Measurements from ENCODE around the gene GLS.
"Not testable (repeated sequence)": the region's sequence is repeated elsewhere in the genome, so short reads cannot be mapped to it uniquely, and the experiment has no call there.

GLS gene

DNA sequence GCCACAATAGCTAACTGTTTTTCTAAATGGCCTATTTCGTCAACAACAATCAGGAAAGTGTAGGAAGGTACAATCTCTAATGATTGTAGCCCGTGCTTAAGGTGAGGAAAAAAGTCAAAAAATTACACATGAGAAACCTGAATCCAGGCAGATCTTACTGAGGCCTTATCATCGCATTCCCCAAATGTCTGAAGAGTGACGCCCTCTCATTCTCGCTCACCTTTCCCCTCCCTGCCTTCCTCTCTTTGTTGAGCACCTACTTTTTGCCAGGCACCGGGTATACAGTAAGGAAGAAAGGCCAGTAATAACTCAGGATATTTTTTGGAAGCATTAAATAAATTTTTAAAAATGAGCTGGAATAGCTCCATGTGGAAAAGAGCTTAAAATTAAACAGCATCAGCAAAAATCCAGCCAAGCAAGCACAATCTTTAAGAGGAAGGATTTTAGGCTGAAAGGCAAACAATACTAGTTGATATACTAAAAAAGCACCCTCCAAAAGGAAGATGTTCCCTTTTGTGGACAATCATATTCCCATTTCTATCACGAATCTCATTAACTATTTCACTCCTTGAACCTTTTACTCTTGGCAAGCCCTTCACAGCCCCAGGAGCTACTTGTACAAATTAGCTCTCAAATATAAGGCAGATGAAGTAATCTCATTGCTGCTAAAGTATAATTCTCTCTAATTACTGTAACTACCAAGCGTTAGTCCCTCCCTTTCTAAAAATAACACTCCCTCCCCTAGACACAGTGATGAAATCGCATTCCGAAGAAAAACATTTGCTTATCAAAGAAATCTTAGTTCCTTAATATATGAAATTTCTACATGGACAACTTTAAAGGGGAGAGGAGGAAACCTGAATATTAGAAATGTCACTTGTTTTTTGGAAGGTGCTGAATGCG is 93.4 kb downstream of the GLS start:
- DNase-seq: no peak

DNA sequence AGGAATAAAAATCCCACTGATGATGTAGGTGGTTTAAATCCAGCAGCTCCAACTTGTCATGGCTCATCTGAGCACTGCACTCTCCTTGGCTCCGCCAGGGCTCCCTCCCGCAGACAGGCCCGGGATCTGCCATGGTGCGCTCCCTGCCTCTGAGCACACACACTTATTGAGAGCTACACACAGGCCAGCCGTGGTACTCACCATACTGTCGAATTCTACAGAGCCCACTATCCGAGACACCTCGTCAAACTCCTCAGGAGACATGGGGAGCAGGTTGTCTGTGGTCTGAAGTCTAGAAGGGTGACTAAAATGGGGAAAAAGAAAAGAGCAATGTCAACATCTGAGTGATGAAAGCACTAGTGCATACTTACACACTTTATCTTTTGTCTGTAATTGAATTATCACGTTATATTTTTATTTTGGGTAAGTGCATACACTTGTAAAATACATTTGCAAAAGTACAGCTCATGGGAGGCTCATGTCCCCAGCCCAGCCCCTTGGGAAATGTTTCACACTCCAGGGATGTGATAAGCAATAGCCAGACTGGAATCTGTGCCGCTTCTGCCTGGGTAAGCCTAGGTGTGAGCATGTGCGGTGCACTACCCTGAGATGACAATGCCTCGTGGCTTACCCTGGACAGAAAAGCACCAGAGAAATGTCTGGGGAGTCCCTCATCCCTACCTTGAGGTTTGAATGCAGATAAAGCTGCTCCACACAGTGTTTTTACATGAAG is 94.2 kb downstream of the GLS start:
- no peak for DNase-seq

DNA sequence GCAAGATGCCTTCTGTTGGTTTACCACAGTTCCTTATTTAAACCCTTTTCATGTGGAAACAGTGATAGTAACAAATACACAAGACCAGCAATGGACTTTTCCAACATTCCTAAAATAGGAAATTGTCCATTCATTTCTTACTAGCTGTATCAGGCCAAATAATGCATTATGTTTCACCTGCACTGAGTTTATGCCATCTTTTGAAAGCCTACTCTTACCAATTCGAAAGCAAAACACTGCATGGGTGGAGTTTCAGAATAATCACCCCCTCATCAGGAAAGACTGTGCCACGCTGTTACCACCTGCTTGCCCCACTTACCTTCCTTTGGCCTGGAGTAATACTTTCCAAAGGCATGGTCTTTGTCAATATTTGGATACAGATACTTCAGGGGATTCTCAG is 95.9 kb downstream of the GLS start:
- no peak for DNase-seq

GRCh38 chr2:190977505-190977904 is 96.9 kb downstream of the GLS start:
- no peak for DNase-seq

GRCh38 chr2:190978389-190979053 is 97.9 kb downstream of the GLS start:
- no peak for DNase-seq

GRCh38 chr2:190979906-190980629 is 99.4 kb downstream of the GLS start:
- no peak for DNase-seq

GRCh38 chr2:190980630-190981209 is 100.1 kb downstream of the GLS start:
- DNase-seq: no peak

DNA sequence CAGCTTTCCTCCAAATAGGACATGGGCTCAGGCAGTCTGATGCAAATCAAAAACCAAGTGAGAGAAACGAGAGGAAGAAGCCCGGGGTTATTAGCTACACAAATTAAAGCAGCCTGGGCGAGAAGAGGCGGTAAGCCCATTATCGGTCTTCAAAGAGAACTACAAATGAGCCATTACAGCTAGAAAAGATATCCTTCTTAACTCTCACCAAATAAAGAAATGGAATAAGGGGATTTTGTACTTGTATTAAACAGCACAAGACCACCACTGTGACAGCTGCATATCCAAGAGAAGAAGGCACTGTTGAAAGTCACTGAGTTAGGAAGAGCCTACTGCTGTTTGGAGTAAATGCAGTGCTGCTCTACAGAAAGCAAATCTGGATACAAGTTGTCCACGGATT is 100.7 kb downstream of the GLS start:
- no peak for DNase-seq

DNA sequence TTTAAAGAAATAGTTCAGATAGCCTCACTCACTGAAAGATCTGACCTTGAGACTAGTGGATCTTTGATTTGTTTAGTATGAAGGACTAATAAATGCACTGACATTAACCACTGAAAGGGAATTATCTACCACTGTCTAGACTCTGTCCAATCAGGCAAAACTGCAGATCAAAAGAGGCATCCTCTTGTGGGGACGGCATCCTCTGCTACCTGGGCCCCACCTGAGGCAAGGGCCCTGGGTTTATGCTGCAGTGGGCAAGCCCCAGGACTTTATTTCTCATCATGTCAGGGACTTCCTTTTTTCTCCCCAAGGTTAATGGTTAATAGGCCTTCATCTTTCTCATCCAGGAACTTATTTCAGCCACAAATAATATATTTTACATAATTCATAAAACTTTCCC is 101.1 kb downstream of the GLS start:
- no peak for DNase-seq

GRCh38 chr2:190982262-190983034 is 101.8 kb downstream of the GLS start:
- no peak for DNase-seq

DNA sequence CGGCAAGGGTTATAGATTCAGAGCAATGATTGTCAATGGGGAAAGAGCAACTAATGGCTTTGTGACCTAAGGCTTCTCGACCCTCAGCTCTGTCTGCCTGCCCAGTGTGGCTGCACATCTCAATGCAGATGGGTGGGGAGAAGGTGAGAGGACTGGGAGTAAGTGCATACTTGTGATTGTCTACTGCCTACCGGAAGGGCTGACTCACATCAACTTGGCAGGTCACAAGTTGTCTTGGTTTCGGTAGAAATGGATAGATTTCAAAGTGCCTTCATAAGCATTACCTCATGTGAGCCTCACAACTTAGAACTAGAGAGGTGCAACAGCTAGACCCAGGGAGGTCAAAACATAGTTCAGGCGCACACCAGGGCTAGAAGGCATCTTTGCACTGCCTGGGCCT is 104.0 kb downstream of the GLS start:
- DNase-seq: no peak

- no peak for DNase-seq
These were observed 105.8 kb downstream of the GLS start for GRCh38 chr2:190986221-190986953.

DNA sequence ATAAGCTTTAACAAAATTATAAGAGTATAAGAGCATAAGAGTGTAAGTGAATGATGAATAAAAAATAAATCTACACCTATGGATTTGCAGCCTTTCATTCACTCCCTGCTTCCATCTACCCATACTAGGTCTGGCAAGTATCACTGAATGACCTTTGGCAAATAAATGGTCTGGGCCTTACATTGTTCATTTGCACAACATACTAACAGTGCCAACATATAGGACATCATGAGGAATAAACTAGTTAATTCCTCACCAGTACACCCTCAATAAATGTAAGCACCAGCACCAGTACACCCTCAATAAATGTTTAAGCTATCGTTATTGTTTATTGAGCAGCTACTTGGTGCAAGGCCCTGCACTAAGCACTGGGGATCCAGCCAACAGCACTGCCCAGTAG is 106.5 kb downstream of the GLS start:
- DNase-seq: no peak

DNA sequence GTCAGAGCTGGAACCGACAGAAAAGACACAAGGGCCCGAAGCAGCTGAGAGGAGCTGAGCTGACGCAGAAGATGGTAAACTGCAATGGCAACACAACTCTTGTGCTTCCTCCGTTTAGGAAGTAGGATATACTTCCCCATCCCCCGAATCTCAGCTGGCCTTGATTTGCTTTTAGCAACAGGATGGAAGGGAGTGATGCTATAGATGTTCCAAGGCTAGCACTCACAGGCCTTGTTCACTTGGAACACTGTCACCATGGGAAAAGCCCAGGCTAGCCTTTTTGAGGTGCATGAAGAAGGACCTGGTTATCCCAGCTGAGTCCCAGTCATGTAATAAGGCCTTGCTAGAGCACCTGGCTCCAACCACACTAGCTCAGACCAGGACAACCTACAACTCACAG is 107.3 kb downstream of the GLS start:
- DNase-seq: no peak

DNA sequence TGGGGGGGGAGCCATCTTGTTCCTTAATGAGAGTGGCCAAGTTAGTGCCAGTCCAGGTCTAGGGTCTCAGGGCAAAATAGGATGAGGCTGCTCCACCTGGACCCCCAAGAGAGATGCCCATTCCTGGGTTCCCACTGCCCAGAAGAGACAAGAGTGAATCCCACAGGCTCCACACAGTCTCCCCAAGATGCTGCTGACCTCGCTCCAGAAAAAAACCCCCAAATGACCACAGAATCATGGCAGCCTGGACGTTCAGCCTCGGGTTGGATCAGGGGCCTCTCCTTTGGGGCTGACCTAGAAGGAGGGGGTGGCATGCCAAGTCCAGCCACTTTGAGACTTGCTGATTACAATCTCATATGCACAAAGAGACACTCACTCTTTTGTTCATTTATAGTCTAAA is 108.3 kb downstream of the GLS start:
- DNase-seq: no peak

GRCh38 chr2:190990132-190990531 is 109.5 kb downstream of the GLS start:
- no peak for DNase-seq

- DNase-seq: no peak
These were observed 112.6 kb downstream of the GLS start for GRCh38 chr2:190993292-190993643.

GRCh38 chr2:190994148-190994547 is 113.5 kb downstream of the GLS start:
- no peak for DNase-seq

- not testable (repeated sequence) for DNase-seq
These were observed 114.7 kb downstream of the GLS start for GRCh38 chr2:190995315-190995714.

- no peak for DNase-seq
These were observed 115.8 kb downstream of the GLS start for GRCh38 chr2:190996338-190996946.

DNA sequence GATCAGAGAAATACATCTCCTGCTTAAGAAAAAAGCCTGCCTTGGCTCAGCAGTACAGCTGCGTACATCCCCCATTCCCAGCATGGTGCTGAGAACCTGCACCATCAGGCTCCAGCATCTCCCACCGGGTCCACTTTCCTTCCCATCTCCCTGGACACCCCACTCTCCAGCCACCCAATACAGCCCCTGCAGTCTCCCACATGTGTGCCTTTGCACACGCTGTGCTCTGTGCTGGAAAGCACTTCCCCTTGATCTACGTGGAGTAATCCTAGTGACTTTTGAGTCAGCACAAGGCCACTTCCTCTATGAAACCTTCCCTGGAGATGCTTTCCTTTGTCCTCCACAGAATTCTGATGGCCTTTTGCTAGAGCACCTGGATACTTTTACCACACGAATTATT is 116.3 kb downstream of the GLS start:
- no peak for DNase-seq

Data from KG1 (cell line).